Measurements from ENCODE around the gene KRT5.
"Not testable (repeated sequence)": the region's sequence is repeated elsewhere in the genome, so short reads cannot be mapped to it uniquely, and the experiment has no call there.

DNA sequence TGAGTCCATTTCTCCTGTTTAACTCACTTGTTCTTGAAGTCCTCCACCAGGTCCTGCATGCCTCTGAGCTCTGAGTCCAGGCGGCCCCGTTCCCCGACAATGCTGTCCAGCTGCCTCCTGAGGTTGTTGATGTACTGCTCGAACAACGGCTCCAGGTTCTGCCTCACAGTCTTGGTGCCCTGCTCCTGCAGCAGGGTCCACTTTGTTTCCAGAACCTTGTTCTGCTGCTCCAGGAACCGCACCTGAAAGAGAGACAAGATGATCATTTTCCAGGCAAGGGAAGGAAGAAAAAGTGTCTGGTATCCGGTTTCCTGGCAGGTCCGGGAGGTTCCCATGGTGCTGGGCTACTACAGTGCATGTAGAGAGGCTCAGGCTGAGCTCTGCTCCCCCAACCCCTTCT lies 28.7 kb downstream of the KRT5 start:
- TF ChIP-seq YY1 (IDR thresholded peaks at IDR 0.05; ENCODE audit: insufficient read depth, insufficient read length); SUZ12 (IDR thresholded peaks at IDR 0.05; ENCODE audit: extremely low read depth, insufficient read depth, insufficient read length): not testable (repeated sequence)
